ENCODE measurements around the gene ADPRS.

ADPRS gene

DNA sequence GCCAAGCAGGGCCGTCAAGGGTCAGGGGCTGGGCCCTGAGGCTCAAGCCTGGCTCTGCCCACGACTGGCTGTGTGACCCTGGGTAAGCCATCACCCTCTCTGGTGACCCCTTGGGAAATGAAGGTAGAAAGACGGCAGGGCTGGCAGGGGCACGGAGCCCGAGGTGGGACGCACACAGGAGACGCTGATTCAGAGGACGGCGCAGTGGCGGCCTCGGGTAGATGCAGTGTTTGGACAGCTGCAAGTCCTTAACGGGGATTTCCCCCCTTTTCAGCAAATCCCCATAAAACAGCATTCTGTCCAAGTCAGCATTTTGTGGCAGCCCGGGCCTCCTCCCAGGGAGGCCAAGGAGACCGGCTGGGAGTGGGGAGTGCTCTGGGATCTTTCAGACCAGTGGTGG, 19.6 kb downstream of the ADPRS start:
- DNase-seq (ENCODE audit: low read depth in 2 of 2), result no peak

DNA sequence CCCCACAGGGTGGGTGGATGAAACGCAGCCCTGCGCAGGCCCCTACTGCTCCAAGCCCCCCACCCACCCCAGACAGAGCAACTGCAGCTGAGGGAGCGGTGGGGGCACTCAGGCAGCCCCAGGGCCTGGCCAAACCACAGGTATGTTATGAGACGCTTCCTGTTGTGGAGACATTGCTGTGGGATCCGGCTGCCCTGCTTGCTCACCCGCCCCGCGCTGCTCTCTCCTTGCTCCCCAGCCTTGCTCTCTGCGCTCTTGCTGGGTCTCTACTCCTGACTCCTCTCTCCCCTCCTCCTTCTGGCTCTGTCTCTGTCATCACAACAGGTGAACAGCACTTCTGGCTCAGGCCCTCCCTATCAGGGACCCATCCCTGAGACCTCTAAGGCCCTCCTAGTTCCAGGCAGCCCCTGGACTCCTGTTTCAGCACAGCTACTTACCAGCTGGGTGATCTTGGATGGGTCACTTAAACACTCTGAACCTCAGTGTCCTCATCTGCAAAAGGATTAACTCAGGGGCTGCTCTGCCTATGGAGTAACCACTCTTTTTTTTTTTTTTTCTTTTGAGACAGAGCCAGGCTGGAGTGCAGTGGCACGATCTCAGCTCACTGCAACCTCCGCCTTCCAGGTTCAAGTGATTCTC, 20.5 kb downstream of the ADPRS start:
- no peak for DNase-seq (ENCODE audit: low read depth in 2 of 2)

DNA sequence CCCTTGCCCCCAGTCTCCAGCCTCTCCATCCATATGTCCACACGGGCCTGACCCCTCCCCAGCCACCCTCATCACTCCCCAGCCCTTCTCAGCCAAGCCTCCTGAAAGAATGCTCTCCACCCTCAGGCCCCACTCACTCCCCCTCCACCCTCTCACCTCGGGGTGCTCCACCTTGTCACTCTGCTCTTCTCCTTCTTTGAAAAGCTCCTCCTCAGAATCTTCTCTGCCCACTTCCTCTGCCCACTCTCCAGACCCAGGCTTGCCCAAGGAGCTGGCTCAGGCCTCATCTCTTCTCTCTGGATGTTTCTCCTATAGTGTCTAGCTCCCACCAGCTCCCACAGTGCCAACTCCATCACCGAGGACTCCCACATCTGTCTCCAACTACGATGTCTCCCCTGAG, 22.5 kb downstream of the ADPRS start:
- no peak for DNase-seq (ENCODE audit: low read depth in 2 of 2)

DNA sequence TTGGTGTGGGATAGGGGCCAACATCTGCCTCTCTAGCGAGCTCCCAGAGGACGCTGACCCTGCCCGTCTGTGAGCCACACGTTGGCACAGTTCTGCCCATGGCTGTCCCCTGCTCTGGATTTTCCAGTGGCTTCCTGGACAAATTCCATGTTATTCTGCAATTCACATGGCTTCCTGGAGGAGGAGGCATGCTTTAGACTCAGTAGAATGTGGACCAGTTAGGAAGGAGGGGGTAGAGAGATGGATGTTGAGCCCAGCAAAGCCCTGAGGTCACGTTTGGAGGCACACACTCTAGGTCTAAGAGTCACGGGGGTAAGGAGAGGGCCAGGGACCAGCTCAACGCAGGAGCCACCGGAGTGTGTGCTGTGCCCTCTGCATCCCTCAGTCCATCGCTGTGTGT, 24.1 kb downstream of the ADPRS start:
- DNase-seq (ENCODE audit: low read depth in 2 of 2), result no peak

DNA sequence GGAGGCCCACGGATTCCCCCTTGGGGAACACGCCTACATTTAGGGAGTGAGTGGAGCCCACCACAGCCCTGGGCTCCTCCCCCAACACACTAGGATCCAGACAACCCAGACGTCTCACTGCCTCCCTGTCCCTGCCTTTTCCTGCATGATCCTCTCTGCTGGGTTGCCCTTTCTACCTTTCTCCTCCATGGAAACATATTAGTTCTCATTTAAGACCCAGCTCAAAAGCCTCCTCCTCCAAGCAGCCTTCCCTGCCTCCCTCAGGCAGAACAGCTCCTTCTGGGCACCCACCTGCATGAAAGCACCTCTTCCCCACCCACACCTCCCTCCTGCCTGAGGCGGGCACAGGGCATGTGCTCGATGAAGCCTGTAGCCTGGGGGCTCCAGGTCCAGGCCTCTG, 25.7 kb downstream of the ADPRS start:
- DNase-seq (ENCODE audit: low read depth in 2 of 2), result no peak

DNA sequence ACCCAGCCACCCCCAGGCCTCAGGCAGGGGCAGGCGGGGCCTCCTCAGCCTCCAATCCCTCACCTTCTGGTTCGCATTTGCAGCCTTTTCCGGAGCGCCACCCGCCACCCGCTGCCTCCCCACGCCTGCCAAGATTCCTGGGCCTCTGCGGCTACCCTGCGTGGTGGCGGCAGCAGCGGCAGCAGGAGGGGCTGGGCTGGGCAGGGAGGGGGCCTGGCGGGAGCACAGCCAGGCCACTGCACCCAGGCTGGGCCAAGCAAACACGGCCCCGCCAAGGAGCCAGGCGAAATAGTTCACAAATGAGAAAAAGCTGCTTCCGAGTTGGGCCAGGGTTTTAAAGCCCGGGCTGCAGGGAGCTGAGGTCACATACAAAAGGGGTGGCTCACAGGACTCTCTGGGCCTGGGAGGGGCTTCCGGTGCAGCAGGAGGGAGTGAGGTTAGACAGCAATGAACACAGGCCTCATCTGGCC, 26.5 kb downstream of the ADPRS start:
- no peak for DNase-seq (ENCODE audit: low read depth in 2 of 2)

DNA sequence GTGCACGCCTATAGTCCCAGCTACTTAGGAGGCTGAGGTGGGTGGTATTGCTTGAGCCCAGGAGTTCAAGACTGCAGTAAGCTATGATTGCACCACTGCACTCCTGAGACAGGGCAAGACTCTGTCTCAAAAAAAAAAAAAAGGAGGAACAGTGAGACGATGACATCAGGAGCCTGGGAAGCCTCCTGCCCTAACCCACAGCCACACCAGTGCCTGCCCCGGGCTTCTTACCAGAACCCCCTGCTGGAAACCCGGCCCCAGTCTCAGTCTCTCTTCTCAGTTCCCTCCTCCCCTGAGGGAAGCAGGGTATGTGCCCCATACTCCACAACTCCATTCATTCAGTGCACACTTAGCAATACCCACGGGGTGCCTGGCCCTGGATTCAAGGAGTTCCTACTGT, 27.2 kb downstream of the ADPRS start:
- no peak for DNase-seq (ENCODE audit: low read depth in 2 of 2)

DNA sequence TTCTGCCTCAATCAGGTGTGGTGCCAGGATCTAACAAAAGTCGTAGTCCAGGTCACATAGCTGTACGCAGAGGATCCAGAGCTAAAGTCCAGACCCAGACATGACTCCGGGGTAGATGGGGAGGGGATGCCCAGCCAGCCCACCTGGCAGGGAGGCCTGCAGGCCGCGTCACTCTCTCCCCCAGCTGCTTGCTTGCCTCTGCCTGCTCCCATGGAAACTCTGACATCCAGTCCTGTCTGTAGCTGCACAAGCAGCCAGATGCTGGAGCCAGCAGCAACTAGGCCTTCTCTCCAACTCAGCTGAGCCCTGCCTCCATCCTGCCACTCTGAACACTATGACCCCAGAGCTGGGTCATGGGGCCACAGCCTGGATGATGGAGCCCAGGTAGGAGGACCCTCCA, 28.2 kb downstream of the ADPRS start:
- no peak for DNase-seq (ENCODE audit: low read depth in 2 of 2)

DNA sequence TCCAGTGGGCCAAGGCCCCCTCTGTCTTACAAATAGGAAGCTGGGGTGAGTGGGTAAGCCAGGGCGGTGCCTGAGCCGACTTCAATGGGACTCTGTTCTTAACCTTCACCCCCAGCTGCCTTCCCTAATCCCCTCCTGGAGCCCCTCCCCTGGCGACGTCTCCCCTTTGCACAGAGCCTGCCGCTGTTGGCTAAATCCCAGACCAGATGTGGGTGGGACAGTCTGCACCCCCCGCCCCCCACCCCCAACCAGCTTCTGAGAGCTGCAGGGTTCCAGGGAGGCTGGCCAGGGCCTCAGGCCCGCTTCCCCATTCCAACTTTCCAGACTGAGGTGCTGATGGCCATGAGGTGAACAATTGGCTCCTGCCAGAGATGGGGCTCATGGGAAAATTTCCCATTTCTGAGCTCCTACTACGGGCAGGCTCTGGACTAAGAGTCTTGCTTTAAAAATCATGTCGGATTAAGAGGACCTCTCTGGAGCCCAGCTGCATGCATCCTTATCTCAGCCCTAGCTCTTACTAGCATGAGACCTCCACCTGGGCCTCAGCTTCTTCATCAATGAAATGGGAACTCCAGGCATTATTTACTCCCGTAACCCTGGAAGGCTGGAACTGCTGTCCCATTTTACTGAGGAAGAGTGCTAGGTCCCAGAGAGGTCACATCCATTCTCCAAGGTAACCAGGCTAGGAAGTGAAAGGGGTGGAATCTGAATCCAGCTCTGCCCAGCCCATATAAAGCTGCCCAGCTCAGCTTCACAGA, 29.9 kb downstream of the ADPRS start:
- DNase-seq (ENCODE audit: low read depth in 2 of 2), result no peak

DNA sequence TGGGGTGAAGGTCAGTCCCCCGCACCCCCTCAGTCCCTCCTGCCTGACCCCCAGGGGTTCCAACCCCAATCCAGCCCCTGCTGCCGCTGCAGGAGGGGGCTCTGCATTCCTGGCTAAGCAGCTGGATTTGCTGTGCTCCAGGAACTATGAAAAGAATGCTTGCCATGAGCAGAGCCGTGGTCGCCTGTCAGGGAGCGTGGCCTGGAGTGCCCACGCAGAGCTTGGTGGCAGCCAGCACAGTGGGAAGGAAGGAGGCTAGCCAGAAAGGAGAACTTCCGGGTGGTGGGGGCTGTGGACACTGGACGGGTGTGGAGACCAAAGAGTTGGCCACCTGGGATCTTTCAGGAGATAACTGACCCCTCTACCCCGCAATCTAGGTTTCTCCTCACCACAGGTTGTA, 30.8 kb downstream of the ADPRS start:
- no peak for DNase-seq (ENCODE audit: low read depth in 2 of 2)

DNA sequence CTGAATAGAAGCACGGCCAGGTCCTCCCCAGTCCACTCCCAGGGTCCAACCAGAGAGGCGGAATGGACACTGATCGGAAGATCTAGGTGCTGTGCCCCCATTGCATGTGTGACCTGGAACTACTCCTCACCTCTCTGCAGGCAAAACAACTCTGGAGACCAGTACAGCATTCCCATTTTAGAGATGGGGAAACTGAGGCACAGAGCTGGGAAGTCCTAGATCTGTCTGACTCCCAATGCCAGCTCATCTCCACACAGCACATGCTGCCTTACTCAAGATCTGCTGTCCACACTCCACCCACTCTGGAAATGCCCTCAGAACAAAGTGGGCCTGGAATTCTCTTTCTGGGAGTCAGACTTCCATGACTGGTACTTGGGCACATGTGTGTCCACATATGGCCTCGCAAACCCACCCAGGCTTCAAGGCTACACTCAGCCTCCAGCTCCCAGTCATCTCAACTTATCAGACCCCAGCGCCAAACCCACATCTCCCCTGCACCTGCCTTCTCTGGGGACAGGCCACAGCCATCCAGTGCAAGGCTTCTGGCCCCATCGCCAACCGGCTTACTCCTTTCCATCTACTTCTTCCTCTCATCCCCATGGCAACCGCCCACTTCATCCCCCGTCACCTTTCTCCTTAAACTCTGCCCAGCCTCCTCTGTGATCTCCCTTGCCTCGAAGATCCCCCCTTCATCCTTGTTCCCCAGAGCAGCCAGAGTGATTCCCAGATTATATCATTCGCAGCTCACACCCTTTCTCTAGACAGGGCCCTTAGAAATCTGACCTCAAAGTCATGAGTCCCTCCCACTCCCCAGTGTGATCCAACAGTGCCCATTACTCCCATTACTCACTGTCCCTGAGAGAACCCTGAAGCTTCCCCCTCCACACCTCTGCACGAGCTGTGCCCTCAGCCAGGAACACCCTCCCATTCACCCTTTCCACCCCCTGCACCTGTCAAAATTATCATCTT, 33.7 kb downstream of the ADPRS start:
- no peak for DNase-seq (ENCODE audit: low read depth in 2 of 2)

DNA sequence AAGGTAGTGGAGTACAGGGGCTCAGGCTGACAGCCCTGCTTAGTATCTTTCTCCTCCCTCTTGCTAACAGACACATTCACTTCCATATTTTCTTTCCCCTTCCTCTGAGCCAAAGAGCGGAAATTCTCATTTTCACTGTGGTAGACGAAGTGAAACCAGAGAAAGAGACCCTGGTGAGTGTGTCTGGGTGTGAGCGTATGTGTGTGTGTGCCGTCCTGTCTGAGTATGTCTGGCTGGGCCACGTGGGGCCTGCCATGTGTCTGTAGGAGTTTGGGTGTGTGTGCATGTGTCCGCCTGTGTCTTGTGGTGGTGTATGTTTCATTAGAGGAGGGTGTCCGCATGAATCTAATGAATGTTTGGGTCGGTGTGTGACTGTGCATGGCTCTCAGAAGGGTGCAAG, 34.7 kb downstream of the ADPRS start:
- DNase-seq (ENCODE audit: low read depth in 2 of 2), result no peak

DNA sequence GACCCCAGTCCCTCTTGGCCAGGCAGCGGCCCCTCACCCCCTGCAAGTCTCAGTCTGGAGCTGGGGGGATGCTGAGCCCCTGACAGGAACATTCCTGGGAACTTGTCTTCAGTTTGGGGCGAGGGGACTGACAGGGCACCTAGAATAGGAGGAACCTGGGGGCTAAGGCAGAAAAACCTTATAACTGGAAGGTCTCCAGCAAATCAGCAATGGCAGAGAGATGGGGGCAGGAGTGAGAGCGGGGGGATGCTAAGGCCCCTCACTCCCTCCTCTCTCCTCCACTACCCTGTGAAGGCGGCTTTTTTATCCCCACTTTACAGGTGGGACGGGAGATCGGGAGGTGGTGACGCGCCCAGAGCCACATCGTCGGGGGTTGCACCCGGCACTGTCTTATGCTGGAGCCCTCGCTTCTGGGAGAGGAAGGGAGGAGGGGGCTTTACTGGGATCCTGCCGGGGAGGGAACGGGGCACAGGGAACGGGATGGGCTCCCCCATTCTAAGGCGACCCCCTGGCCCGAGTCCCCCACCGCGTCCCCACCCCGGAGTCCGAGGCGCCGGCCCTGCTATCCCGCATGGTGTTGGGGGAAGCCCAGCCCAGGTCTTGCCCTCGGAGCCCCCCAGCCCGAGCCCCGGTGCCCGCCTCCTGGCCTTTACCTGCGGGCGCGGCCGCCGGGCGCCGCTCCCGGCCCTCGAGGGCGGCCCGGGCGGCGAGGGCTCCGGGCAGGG, 35.9 kb downstream of the ADPRS start:
- DNase-seq (ENCODE audit: low read depth in 2 of 2), result no peak

DNA sequence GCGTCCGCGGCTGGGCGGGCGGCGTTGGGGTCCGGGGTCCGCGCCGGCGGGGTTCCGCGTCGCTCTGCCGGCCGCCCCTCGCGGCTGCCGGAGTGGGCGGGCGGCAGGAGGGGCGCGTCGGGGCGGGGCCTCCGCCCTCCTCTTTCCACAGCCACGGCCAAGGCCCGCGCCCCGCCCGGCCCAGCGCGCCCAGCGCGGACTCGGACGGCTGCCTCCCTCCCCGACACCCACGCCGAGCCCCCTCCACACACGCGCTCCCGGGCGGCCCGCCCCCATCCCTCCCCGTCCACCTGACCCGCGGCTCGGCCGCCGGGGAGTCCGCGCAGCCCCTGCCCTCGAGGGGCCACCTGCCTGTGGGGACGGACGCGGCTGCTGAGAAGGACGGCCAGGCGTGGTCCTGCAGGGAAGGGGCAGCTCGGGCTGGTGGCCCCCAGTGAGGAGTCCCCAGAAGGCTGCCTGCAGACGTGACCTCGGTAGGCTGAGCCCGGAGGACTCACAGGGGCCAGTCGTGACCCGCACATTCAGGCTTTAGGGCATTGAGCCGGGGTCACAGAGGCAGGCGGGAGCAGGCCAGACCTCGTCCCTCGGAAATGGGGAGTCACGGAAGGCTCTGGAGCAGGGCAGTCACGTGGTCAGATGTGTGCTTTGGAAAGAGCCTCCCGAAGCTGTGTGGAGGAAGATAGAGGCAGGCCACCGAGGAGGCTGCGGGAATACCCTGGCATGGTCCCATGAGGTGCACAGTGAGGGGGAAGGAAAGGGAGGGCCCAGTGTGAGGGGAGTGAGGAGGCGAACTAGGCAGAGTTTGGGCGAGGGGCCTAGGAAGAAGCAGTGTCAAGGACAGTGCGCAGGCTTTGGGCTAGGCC, 36.7 kb downstream of the ADPRS start, which contains the start of gene COL8A2:
TSS of gene COL8A2 (minus strand) at position 94 of the 863 bp plus-strand sequence. CDS start 24,980 bp downstream, outside the sequence.
- no peak for DNase-seq (ENCODE audit: low read depth in 2 of 2)

DNA sequence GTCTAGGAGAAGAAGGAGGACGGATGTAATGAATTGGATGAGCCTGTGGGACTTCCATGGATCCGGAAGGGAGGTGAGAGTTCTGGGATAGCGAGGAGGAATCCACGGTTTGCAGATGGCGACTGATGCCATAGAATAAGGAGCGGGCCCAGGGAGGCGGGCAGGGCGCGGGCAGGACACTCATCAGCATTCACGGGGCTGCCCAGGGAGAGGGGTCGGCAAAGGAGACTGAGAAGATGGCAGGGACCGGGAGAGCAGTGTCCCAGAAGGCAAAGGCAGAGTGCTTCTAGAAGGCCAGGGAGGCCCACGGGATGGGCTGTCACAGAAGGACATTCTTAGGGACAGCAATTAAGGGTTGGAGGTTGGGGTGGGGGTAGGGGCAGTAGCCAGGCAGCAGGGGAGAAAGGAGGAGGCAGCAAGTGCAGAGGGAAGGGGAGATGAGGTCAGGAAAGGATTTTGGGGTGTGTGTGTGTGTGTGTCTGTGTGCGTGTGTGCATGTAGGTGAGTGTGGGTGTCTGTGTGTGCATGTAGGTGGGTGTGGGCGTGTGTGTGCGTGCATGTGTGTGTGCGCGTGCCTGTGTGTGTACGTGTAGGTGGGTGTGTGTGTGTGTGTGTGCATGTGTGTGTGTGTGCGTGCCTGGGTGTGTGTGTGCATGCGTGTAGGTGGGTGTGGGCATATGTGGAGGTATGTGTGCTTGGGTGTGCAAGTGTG, 37.5 kb downstream of the ADPRS start:
- no peak for DNase-seq (ENCODE audit: low read depth in 2 of 2)

DNA sequence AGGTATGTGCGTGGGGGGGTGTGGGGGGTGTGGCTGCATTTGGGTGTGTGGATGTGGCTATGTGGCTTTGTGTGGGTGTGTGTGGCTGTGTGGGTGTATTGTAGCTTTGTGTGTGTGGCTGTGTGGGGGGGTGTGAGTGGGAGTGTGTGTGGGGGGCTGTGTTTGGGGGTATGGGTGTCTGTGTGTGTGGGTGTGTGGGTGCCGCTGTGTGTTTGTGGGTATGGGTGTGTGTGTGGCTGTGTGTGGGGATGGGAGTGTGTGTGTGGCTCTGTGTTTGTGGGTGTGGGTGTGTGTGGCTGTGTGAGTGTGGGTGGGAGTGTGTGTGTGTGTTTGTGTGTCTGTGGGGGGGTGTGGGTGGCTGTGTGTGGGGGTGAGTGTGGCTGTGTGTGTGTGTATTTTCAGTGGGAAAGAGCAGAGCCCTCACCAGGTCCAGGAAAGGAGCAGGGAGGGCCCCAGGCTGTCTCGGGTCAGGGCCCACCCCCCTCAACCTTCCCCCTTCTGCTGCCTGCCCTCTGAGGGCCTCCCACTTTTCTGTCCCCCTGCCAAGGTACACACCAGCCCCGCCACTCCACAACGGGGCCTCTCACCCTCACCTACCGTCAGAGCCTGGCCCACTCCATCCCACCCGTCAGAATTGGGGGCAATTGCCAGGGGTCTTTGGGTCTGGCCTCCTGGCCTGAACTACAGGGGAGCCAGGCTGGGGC, 38.3 kb downstream of the ADPRS start:
- DNase-seq (ENCODE audit: low read depth in 2 of 2), result no peak

DNA sequence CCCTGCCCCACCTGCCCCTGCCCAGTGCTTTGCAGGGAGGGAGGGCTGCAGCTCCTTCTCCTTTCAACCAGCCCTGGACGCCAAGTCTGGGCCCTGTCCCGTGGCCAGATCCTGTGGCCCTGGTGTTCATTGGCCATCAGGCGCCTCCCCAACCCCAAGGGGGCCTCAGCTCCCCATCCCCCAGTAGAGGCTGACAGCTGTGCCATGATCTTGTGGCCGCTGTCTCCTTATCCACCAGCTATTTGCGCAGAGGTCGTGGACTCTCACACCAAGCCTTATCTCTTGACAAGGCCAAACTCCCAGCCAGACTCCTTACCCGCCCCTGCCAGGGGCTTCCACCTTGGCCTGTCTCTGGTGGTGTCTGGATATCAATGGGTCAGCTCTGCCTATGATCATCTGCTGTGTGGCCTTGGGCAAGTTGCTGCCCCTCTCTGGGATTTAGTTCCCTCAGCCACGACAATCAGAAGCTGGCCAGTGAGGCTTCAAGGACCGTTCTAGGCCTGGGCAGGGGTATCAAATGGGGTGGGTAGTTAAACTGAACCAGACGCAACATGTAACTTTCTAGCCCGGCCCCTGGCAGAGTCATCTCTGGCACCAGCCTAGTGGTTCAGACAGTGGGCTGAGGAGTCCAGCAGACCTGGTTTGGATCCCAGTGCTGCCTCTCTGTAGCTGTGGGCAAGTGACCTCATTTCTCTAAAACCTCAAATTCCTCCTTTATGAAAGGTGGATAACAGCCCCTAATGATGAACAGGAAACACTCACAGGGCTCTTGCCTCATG, 39.6 kb downstream of the ADPRS start:
- no peak for DNase-seq (ENCODE audit: low read depth in 2 of 2)

DNA sequence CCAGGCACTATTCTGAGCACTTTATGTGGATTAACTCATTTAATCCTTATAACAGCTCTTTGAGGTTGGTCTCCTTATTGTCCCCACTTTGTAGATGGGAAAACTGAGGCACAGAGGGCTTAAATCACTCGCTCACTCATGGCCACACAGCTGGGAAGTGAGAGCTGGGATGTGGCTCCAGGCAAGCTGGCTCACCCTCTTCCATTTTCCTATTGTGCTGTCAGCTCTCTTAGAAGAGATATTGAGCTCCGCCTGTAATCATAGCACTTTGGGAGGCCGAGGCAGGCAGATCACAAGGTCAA, 40.2 kb downstream of the ADPRS start:
- no peak for DNase-seq (ENCODE audit: low read depth in 2 of 2)

DNA sequence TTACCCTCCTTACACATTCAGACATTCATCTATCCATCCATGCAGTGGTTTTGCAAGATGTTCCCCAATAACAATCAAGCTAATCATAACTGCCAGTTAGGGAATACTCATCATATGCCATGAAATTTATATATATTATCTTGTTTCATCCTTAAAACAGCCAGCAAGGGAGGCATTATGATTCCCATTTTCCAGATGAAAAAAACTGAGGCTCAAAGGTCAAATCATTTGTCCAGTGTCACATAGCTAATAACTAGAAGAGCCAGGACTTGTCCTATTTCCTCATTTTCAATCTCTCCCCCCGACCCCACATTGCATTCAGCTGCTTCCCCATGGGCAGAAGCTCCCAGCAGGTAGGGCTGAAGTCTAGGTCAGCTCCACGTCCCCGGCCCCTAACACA, 43.3 kb downstream of the ADPRS start:
- no peak for DNase-seq (ENCODE audit: low read depth in 2 of 2)

Measured in stimulated activated CD4-positive, alpha-beta T cell treated with anti-CD3 and anti-CD28 coated beads, Interleukin-1b, Interleukin-23, amount 100 ng/mL, for 4 hours (primary cell).